ENCODE results near the gene PRDM16. TPM values are rescaled to one million over a fixed set of nuclear protein-coding genes. Genes with fewer than 3 reads are reported as not detected.

The PRDM16 gene
- total RNA-seq, 1 experiment from 2014 or later = 6.1 TPM

DNA sequence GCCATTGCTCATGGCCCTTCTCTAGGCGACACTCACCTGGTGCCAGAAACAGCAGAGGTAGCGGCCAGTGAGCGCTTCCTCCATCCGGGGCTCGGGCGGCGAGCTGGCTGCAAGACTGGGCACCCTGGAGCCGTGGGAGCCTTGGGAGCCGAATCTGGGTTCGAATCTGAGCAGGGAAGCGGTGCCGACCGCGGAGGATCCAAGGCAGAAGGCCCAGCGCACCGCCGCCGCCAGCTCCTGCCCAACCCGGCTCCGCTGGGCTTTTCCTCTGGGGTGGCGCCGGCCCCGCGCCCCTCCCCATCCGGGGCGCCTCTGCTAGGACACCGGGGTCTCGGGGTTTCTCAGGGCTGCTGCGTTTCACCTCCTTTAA is 1.7 kb upstream of the PRDM16 start:
- H3K4me3 ChIP-seq (replicated peaks in 1 of 2; ENCODE audit: low read depth in 1 of 2, low read length in 2 of 2) = no peak overlapping the region
- no peaks in the 10 kb centered on the region; a peak in 1 of 4 replicates for H3K4me1 ChIP-seq (ENCODE audit: control insufficient read depth in 1 of 2, insufficient read depth in 2 of 2, low read length in 2 of 2)
- no peak overlapping the region for H3K27ac ChIP-seq (ENCODE audit: low read depth, low read length)
- no peaks in the 10 kb centered on the region for H3K36me3 ChIP-seq (ENCODE audit: control insufficient read depth in 1 of 2, insufficient read depth in 2 of 2, low read length in 2 of 2)
- RAD21 ChIA-PET (ENCODE audit: low non-redundant PET in 1 of 2, low total read pairs in 2 of 2, uncharacterized antibody in 2 of 2, unreplicated experiment in 2 of 2) = no interaction called here
- POLR2A ChIA-PET = no interaction called here
- H3K9me3 ChIP-seq (ENCODE audit: control insufficient read depth in 1 of 2, insufficient read depth in 1 of 2, low read depth in 1 of 2, low read length in 2 of 2) = no peaks in the 10 kb centered on the region
- CTCF ChIA-PET = no interaction called here
- no peak overlapping the region for H3K9ac ChIP-seq (ENCODE audit: low read length)
- no peak for DNase-seq (ENCODE audit: low read depth, low spot score)
- no peaks in the 10 kb centered on the region for H4K20me1 ChIP-seq (ENCODE audit: insufficient read depth)
- BruUV-seq (replicated peaks) = no TSS peak
- no peaks in the 10 kb centered on the region for H3K9me2 ChIP-seq (ENCODE audit: insufficient read depth)
- H3K27me3 ChIP-seq (ENCODE audit: insufficient read depth, low read length) = no peaks in the 10 kb centered on the region
- intact Hi-C loops (cut with micrococcal nuclease) = no loop called here
- H3K79me2 ChIP-seq (ENCODE audit: insufficient read depth, low read length) = no peaks in the 10 kb centered on the region
- ATAC-seq = no peak
- H2AFZ ChIP-seq (ENCODE audit: low read depth, low read length, poor library complexity, severe bottlenecking) = no peak overlapping the region
- H3K4me2 ChIP-seq (ENCODE audit: low read length) = no peak overlapping the region
- TF ChIP-seq CEBPB (IDR thresholded peaks at IDR 0.05; ENCODE audit: low read depth) (no peak), RAD21 (IDR thresholded peaks at IDR 0.05; ENCODE audit: low read depth) (no peak), JUND (IDR thresholded peaks at IDR 0.05) (no peak), ZNF274 (IDR thresholded peaks at IDR 0.05; ENCODE audit: low read depth, low read length) (no peak)
- TF ChIP-seq, protein P1, sequence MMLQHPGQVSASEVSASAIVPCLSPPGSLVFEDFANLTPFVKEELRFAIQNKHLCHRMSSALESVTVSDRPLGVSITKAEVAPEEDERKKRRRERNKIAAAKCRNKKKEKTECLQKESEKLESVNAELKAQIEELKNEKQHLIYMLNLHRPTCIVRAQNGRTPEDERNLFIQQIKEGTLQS (IDR thresholded peaks at IDR 0.05) = no peak
- TF ChIP-seq, protein P2, sequence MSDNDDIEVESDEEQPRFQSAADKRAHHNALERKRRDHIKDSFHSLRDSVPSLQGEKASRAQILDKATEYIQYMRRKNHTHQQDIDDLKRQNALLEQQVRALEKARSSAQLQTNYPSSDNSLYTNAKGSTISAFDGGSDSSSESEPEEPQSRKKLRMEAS (IDR thresholded peaks at IDR 0.05) = no peak

DNA sequence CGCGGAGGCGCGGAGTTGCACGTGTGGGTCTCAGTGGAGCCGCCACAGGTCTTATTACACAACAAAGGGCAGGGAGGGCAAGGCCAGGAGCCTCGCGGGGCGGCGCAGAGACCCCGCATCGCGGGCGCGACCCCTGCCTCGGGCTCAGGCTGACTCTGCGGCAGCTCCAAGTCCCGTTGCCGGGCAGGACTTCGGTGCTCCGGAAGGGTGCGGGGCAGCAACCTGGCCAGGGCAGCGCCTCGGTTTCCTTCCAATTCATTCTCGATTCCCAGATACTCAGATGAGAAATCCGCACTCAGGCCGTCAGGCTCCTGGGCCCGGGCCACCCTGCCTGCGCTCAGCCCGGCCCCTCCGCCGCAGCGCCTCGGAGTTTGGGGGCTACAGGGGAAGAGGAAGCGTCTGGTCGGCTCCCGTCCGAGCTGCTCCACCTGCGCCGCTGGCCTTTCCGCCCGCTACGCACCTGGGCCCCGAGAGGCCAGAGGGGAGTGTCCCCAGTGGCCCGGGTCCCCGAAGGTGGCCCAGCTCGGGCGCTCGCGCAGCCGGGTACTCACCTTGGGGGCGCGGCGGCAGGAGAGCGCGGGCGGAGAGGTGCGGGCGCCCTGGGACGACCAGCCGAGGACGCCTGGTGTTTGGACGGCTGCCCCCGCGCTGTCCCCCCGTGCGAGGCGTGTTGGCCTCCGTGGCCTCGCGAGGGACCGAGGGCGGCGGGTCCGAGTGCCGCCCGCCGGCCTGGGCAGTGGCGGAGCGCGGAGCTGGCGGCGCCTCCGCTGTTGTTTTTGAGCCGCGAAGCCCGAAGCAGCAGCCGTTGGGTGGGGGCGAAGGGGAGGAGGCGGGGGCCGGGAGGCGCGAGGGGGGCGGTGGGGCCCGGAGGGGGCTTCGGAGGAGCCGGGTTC is 1.1 kb upstream of the PRDM16 start:
- ATAC-seq (no peak), DNase-seq (ENCODE audit: low read depth, low spot score) (no peak)
- H3K27ac ChIP-seq (ENCODE audit: low read depth, low read length) = no peak overlapping the region; the same call in 1 of the 2 replicates
- ChIA-PET CTCF (no interaction called here), RAD21 (ENCODE audit: low non-redundant PET in 1 of 2, low total read pairs in 2 of 2, uncharacterized antibody in 2 of 2, unreplicated experiment in 2 of 2) (no interaction called here), POLR2A (interaction anchor here (1.0 kb wide), 1 partner anchor 13 kb away, joined by 3 read pairs; no protein-coding TSS in a partner anchor)
- H3K9me2 ChIP-seq (ENCODE audit: insufficient read depth) = no peaks in the 10 kb centered on the region
- no peaks in the 10 kb centered on the region for H3K27me3 ChIP-seq (ENCODE audit: insufficient read depth, low read length)
- no peaks in the 10 kb centered on the region for H3K36me3 ChIP-seq (ENCODE audit: control insufficient read depth in 1 of 2, insufficient read depth in 2 of 2, low read length in 2 of 2)
- H3K9me3 ChIP-seq (ENCODE audit: control insufficient read depth in 1 of 2, insufficient read depth in 1 of 2, low read depth in 1 of 2, low read length in 2 of 2) = no peaks in the 10 kb centered on the region
- H3K4me2 ChIP-seq (ENCODE audit: low read length) = peak overlapping the region; percentile 95
- H4K20me1 ChIP-seq (ENCODE audit: insufficient read depth) = no peaks in the 10 kb centered on the region
- peak overlapping the region; percentile 49 to 63 for H3K4me3 ChIP-seq (replicated peaks in 1 of 2; ENCODE audit: low read depth in 1 of 2, low read length in 2 of 2)
- no TSS peak for BruUV-seq (replicated peaks)
- H3K9ac ChIP-seq (ENCODE audit: low read length) = no peak overlapping the region
- H2AFZ ChIP-seq (ENCODE audit: low read depth, low read length, poor library complexity, severe bottlenecking) = no peak overlapping the region
- intact Hi-C loops (cut with micrococcal nuclease) = no loop called here
- no peaks in the 10 kb centered on the region; a peak in 1 of 4 replicates for H3K4me1 ChIP-seq (ENCODE audit: control insufficient read depth in 1 of 2, insufficient read depth in 2 of 2, low read length in 2 of 2)
- H3K79me2 ChIP-seq (ENCODE audit: insufficient read depth, low read length) = no peaks in the 10 kb centered on the region
- TF ChIP-seq RAD21 (IDR thresholded peaks at IDR 0.05; ENCODE audit: low read depth) (no peak), JUND (IDR thresholded peaks at IDR 0.05) (no peak), EZH2 (IDR thresholded peaks at IDR 0.05) (no peak), YY1 (IDR thresholded peaks at IDR 0.05; ENCODE audit: extremely low read depth, insufficient replicate concordance, low read depth, low read length) (no peak), EGR1 (IDR thresholded peaks at IDR 0.05; ENCODE audit: low read depth) (no peak), POLR2A (IDR thresholded peaks at IDR 0.05; ENCODE audit: borderline replicate concordance, extremely low read depth, insufficient read depth, insufficient read length) (no peak), CEBPB (IDR thresholded peaks at IDR 0.05; ENCODE audit: low read depth) (no peak), ZFX (IDR thresholded peaks at IDR 0.05) (no peak), ZNF274 (IDR thresholded peaks at IDR 0.05; ENCODE audit: low read depth, low read length) (no peak)
- TF ChIP-seq, protein P2 (IDR thresholded peaks at IDR 0.05) = no peak
- TF ChIP-seq, protein P3, sequence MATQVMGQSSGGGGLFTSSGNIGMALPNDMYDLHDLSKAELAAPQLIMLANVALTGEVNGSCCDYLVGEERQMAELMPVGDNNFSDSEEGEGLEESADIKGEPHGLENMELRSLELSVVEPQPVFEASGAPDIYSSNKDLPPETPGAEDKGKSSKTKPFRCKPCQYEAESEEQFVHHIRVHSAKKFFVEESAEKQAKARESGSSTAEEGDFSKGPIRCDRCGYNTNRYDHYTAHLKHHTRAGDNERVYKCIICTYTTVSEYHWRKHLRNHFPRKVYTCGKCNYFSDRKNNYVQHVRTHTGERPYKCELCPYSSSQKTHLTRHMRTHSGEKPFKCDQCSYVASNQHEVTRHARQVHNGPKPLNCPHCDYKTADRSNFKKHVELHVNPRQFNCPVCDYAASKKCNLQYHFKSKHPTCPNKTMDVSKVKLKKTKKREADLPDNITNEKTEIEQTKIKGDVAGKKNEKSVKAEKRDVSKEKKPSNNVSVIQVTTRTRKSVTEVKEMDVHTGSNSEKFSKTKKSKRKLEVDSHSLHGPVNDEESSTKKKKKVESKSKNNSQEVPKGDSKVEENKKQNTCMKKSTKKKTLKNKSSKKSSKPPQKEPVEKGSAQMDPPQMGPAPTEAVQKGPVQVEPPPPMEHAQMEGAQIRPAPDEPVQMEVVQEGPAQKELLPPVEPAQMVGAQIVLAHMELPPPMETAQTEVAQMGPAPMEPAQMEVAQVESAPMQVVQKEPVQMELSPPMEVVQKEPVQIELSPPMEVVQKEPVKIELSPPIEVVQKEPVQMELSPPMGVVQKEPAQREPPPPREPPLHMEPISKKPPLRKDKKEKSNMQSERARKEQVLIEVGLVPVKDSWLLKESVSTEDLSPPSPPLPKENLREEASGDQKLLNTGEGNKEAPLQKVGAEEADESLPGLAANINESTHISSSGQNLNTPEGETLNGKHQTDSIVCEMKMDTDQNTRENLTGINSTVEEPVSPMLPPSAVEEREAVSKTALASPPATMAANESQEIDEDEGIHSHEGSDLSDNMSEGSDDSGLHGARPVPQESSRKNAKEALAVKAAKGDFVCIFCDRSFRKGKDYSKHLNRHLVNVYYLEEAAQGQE (IDR thresholded peaks at IDR 0.05; ENCODE audit: low read depth) = no peak
